NCI-H82 (cell line): ENCODE measurements around the gene PLCB1.

Experiments used
- DNase-seq: peaks from one replicate; lab custom pipeline; 2025; lab: John Stamatoyannopoulos, UW

Gene PLCB1

DNA sequence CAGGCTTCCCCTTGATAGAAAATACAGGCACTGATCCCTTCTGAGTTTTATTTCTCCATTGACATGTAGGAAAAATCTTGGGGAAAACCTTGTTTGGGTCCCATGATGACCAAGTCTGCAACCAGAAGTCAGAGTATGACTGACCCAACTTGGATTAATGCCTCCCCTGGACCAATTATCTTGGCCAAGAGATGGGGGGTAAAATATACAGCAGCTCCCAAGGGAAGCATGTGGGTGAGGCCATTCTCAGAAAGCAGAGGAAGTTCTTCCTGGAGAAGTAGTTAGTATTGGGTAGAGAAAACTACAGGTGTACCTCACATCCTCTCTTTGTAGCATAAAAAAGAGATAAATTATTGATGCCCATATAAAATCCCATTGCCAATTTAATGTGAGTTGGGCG lies 651.7 kb downstream of the PLCB1 start:
- DNase-seq, result no peak

DNA sequence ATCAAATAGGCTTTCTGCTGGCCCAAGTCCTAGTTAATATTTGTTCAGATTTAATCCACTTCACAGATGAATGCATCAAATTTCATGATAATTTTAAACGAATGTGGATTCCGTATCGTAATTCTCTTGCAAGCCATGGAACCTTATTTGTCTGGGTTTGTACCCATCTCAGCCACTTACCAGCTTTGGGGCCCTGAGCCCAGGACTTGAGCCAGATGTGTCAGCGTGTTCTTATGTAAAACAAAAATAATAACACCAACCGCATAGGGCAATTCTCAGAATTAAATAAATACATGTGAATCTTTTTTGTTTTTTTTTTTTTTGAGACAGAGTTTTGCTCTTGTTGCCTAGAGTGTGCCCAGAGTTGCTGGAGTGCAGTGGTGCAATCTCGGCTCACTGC lies 654.3 kb downstream of the PLCB1 start:
- no peak for DNase-seq

DNA sequence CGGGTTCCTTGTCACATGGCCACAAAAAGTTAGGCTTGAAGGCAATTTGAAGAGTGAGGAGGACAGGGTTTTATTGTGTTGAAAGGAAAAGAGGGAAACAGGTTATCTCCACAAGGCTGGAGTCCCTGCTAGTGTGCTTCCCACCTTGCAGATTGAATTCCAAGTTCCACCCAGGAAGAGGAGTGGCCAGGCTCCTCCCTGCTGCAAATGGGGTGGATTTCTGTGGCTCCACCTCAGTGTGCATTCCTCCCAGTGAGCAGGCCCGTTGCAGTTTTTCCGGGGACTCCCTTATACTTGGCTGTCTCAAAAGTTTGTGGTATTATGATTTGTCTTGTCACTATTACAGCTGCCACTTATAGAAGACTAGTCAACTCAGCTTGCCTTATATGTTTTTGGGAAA lies 655.0 kb downstream of the PLCB1 start:
- no peak for DNase-seq

DNA sequence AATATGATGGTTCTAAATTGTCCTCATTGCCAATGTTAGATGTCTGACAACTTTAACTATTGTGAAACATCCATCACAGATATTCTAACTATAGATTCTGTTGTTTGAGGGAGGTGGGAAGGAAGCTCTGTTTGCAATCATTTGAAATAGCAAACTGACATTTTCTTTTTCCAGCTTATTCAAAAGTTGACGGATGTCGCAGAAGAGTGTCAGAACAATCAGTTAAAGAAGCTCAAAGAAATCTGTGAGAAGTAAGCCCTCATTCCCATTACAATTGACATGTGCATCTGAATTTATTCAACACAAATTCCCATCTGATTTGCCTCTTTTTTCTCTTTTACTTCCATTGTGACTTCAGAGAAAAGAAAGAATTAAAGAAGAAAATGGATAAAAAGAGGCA lies 656.2 kb downstream of the PLCB1 start:
- no peak for DNase-seq

DNA sequence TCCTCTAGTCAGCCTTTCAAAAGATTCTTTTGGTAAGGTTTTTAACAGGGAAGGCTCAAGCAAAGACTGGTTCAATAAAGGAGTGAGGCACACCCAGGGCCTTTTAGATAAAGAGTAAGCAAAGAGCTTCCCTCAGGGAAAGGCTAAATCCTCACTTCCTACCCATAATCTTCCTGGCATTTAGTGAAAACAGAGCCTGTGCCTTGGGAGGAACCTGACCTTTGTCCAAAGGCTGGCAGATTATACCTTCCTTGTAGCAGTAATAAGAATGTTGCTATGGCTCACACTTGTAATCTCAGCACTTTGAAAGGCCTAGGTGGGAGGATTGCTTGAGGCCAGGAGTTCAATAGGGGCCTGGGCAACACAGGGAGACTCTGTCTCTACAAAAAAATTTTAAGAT lies 656.8 kb downstream of the PLCB1 start:
- no peak for DNase-seq

DNA sequence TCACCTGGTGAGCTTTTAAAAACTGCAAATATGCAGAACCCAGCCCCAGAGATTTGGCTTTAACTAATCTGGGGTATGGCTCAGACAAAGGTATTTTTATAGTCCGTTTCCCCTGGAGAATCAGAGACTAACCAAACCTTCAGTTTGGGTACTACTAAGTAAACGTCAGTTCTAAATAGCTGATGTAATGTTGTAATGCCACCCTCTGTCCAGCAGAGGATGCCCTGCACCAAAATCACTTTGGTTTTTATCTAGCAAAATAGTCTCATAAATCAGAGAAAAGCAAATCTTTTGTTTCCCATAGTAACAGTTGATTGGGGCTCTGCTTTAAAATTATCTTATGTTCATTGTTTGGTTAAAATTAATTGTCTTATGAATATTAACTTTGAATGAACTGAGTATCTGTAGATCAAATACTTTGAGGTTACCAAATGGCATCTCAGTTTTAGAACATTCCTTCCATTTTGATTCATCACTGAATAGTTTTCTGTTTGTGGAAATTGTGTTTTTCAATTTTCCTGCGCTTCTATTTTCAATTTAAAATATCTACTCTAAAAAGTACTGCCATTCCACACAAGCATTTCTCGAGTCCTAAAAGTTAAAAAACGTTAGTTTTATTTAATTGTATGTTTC lies 658.5 kb downstream of the PLCB1 start:
- DNase-seq, result peak; percentile 70

DNA sequence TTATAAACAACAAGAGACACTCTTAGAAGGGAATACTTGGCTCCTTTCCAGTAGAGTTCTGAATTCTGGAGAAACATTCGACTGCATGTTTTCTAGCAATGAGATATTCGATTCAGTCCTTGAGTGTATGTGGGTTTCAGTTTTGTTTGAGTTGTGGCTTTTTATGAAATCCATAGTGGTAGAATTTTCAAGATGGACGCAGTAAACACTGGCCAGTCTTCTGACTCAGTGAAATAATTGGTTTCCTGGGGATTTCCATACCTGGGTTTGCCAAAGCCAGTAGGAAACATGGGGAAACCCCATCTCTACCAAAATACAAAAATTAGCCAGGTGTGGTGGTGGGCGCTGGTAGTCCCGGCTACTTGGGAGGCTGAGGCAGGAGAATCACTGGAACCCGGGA lies 663.3 kb downstream of the PLCB1 start:
- DNase-seq, result no peak

DNA sequence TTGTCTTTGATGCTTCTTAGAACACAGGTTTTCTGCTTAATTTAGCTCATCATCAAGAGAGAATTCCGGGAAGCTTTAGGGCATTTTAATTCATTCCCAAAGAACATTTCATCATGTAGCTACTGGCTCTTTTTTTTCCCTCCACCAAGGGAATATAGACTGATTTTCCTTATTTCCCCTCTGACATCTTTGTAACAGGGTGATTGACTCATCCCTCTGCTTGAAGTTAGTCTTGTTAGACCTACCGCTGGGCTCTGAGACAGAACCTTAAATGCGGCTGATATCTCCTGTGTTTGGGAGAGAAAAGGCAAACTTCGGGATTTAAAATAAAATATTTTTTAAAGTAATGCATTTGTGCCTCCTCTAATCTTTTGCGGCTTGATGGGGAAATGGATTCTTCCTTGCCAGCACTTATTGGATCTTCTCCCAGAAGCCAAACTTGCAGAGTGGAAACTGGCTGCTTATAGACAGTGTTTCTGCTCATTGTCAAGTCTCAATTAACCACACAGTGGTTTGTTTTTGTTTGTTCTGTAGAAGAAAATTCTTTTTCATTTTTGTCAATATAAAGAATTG lies 664.1 kb downstream of the PLCB1 start:
- no peak for DNase-seq

DNA sequence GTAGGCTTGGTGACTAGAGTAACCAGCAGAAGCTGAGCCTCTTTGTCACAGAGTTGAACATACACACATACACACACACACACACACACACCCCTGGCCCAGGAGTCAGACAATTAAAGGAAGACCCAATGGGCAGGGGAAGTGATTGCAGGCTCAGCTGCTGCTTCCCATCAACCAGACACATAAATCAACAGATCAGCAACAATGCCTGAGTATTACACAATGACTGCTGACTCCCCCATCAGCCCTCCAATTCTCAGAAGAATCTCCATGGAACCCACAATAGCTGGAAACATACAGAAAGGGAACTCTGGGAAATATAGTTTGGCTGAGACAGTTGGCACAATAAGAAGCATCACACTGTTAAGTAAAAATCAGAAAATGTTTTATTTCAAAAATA lies 666.4 kb downstream of the PLCB1 start:
- peak; percentile 28 for DNase-seq

DNA sequence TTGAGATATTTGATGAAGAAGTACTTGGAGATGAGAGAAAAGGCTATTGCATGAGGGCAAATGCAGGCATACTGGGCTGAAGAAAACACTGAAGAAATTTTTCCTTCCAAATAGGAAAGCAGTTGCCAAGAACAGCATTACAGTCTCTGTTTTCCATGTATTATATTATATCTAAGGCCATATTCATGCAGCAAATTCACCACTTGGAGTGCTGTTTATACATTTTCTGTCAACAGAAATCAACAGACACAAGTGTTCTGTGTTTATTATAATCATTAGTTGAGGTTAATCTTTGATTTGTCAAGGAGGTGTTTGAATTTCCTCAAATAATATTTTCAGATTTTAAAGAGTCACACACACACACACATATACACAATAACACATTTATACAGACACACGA lies 668.0 kb downstream of the PLCB1 start:
- no peak for DNase-seq

DNA sequence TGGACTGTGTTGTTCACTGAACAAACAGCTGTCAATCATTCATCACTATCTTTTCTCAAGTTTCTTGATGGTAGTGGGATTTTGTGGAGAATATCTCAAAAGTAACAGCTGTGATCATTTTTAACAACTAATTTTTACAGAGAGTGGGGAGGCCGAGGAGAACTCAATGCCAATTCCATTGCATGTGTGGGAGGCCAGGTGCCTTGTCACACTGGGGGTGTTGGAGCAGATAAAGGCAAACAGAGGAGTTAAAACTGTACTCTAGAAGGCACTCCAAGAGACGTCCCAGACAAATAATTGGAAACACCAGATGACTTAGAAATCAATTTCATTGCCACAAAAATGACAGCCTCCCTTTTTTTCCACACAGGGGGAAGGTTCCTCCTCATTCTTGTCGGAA lies 669.6 kb downstream of the PLCB1 start:
- DNase-seq, result no peak

DNA sequence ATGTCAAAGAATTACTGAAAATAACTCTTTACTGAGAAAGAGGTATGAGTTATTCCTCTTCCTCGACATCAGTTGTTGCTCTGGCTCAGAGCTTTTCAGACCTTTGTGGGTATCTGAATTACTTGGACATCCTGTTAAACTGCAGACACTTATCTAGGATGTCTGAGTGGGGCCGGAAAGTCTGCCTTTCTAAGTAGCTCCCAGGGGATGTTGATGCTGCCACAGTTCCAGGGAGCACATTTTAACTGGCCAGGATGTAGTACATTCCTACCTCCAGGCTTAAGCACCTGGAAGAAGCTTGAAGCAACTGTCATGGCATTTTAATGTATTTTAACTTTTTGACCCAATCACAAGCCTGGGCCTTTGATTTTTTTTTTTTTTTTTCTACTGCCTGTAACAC lies 671.0 kb downstream of the PLCB1 start:
- peak; percentile 38 for DNase-seq

DNA sequence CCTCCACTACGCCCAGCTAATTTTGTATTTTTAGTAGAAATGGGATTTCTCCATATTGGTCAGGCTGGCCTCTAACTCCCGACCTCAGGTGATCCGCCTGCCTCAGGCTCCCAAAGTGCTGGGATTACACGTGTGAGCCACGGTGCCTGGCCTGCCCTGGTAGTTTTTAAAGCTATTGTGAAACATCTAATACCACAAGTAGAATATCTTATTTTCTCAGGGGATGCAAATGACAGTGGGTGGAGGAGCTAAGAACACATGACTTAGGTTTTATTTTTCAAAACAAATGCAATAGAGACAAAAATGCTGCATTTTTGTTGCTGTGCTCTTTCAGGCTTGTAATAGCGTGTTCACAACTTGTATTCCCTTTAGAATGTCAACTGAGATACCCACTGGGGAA lies 671.9 kb downstream of the PLCB1 start:
- DNase-seq, result no peak

DNA sequence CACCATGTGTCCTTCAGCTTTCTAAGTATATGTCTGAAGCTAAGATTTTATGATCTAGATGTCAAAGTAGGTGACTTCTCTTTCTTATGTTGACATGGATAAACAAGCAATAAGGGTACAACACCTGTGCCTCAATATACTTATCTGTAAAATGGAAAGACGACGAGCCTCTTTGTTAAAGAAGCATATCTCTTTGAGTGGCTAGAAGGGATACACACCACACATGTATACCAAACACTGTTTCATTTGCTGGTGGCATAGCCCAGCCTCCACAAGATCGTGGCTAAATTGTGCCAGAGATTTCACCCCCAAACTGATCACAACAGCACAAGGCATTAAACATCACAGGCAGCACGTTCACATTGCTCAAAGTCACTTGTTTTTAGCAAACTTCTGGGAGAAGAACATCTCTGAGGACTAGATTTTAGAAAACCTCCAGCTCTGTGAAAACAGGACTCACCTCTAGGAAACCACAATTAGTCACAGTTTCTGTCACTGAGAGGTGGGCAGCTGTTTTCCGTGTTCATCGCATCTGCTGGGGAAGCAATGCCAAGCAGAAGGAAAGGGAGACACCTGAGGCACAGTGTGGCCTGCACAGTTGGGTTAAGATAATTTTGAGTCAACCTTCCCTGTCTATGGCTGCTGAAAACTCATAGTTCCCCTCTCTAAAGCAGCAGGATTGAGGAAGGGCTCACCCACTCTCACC lies 673.8 kb downstream of the PLCB1 start:
- DNase-seq, result no peak

DNA sequence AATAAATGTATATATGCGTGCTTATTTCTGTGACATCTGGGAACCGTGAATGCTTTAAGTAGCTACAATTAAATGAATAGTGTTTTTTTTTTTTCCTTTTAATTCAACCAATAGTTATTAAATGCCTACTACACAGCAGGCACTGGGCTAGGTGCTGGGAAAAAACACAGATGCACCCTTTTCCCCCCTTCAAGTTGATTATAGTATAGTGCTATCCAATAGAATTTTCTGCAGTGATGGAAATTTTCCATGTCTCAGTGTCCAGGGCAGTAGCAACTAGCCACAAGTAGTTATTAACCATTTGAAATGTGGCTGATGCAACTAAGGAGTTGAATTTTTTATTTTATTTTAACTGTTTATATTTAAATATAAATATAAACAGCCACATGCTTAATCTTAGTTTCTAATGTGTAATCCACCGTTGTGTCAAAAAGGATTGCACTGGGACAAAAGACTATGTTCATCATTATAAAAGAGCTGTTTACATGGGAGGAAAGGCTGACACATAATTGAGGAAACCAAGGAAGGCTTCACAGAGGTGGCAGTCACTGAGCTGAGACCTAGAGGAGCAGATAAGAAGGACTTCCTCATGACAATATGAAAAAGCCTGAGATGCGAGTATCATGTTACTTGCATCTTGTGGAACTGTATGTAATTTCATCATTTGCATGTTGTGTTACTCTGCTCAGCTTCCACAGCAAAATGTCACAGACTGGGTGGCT lies 675.6 kb downstream of the PLCB1 start:
- DNase-seq, result no peak

DNA sequence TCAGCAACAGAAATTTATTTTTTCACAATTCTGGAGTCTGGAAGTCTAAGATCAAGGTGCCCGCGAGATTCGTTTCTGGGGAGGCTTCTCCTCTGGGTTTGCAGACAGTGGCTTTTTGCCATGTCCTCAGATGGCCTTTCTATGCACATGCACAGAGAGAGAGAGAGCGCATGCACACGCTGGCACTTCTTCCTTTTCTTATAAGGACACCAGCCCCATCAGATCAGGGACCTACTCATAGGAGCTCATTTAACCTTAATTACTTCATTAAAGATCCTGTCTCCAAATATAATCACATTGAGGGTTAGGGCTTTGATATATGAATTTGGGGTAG lies 676.1 kb downstream of the PLCB1 start:
- no peak for DNase-seq

DNA sequence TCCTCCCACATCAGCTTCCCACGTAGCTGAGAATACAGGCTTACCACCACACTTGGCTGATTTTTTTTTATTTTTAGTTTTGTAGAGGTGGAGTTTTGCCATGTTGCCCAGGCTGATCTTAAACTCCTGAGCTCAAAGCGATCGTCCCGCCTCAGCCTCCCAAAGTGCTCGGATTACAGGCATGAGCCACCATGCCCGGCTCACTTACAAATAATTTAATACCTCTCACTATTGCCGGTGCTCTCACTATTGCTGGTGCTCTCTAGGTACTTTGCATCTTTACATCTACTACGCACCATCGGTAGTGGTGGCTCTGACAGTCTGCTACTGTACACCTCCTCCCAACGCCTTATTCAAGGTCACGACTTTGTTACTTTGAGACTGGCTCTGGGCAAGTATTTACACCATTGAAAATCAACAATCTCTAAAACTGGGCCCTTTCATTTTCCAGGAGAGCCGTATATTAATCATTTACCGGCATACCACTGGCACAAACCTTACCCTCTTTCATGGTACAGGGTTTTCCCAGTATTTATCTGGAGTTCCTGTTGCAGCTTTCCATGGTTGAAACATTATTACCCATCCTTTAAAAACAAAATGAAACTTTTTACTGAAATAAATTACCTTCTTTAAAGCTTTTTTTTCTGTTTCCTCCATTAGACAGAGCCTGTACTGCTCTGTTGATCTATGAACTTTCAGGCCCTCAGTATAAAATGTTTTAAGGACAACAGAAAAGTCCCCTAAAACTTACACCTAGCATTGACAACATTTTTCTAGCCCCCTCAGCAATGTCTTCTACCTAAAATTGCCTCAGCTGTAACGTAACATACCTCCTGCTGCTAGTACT lies 677.3 kb downstream of the PLCB1 start:
- no peak for DNase-seq

DNA sequence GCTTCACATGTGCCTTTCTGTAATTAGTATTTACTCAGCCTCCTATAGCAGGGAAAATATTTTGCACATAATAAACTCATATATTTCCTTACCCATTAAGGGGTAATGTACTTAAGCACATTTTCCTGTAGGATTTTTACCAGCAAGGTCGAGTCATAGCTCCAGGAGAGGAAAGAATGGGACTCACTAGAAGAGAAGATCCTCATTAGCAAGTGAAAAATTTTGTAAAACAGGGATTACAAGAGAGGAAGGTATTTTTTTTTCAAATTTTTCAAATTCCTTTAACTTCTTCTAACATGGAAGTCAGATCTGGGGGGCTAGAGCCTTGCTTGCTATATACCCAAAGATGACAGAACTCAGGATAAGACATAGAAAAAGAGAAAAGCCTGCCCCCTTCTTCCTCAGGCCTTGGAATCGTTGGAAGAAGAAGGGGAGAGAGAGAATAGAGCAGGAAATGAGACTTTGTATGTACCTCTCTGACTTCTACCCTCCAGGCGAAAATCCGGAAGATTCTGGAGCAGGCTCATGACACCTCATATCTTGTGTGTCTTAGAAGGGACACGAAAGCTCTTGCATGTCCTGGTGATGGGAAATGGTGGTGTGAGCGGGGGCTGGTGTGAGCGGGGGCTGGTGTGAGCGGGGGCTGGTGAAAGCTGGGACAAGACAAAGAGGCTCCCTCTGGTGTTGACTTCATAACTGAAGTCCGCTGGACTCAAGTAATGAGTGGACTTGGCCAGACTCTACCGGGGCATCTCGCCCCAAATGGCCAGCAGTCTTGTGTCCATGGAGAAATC lies 679.9 kb downstream of the PLCB1 start:
- no peak for DNase-seq

DNA sequence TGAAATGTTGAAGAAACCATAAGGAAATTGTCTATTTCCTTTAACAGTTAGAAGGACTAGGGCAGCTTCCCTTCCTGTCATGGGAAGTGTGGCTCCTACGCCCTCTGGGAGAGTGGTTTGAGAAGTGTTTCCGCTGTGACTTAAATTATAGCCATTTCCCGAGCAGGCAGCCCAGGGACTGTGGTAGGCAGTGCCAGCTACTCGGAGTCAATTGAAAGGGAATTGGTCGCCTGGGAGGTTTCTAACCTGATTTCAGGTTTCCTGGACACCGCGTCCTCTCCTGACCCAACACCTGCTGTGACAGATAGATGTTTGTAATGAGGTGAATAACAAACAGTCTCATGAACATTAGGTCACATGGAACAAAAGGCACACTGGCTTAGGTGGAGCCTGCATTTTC lies 680.8 kb downstream of the PLCB1 start:
- no peak for DNase-seq

DNA sequence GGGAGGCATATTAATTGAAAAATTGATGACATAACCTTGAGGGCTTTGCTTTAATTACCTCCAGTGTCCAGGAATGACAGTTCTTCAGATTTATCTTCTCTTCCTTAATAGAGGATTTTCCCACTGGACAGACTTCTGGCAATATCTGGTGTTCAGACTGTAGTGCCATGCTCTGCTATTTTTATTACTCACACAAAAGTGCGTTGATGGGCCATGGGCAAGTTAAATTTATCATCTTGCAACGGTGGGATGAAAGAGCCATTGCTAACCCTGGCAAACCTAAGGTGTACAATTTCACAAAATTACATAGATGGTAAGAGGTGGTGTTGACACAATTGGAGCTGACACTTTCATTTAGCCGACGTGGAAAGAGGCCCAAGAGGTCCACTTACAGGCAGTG lies 683.1 kb downstream of the PLCB1 start:
- DNase-seq, result no peak

DNA sequence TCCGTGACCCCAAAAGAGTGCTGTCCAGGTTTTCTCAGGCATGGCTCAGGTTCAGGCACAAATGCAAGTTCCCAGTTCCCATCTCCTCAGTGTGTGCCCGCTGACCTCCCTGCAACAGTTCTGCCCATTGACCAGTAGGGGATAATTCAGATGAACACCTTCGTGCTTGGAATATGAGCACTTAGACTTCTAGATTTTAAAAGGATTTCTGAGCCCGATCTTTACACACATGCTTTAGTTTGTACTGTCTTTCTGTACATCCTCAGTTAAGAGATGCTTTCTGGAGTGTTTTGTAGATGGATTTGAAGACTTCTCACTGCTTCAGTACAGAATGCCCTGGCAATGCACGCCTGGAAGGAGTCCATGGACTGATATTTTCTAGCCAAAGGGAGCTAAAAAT lies 697.2 kb downstream of the PLCB1 start:
- peak; percentile 7 for DNase-seq
